ENCODE data around the gene NRP2. TPM values are rescaled to one million over a fixed set of nuclear protein-coding genes. Genes with fewer than 3 reads are reported as not detected.

Gene NRP2
- total RNA-seq, 1 experiment from 2014 or later = 1.2 TPM

DNA sequence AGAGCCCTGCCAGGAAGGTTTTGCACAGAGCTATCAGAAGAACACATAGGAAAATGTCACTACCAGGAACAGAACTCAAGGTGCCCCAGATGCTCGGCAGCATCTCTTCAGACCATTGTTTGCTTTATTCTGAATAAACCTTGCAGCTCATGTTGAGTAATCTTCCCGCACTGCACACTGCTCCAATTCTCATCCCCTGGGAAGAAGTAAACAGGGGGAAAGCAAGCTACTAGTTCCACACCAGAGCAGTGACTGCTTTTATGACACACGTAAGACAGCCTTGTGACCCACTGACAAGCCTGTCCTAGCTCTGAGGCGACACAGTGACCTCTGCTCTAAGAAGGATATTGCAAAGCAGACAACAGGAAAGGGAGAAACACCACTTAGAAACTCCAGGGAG lies 44.2 kb downstream of the NRP2 start:
- no peaks in the 10 kb centered on the region for H3K4me1 ChIP-seq (ENCODE audit: control insufficient read depth in 1 of 2, insufficient read depth in 2 of 2, low read length in 2 of 2)
- ATAC-seq (no peak), DNase-seq (ENCODE audit: low read depth, low spot score) (no peak)
- no peaks in the 10 kb centered on the region for H3K9me3 ChIP-seq (ENCODE audit: control insufficient read depth in 1 of 2, insufficient read depth in 1 of 2, low read depth in 1 of 2, low read length in 2 of 2)
- BruUV-seq (replicated peaks) = no TSS peak
- H3K9ac ChIP-seq (ENCODE audit: low read length) = no peak overlapping the region
- intact Hi-C loops (cut with micrococcal nuclease) = no loop called here
- no peak overlapping the region for H3K4me3 ChIP-seq (replicated peaks in 1 of 2; ENCODE audit: low read depth in 1 of 2, low read length in 2 of 2)
- ChIA-PET CTCF (no interaction called here), RAD21 (ENCODE audit: low non-redundant PET in 1 of 2, low total read pairs in 2 of 2, uncharacterized antibody in 2 of 2, unreplicated experiment in 2 of 2) (no interaction called here), POLR2A (no interaction called here)
- no peaks in the 10 kb centered on the region for H3K27me3 ChIP-seq (ENCODE audit: insufficient read depth, low read length)
- no peak overlapping the region for H2AFZ ChIP-seq (ENCODE audit: low read depth, low read length, poor library complexity, severe bottlenecking)
- H3K9me2 ChIP-seq (ENCODE audit: insufficient read depth) = no peaks in the 10 kb centered on the region
- no peaks in the 10 kb centered on the region for H3K36me3 ChIP-seq (ENCODE audit: control insufficient read depth in 1 of 2, insufficient read depth in 2 of 2, low read length in 2 of 2)
- no peaks in the 10 kb centered on the region for H4K20me1 ChIP-seq (ENCODE audit: insufficient read depth)
- no peaks in the 10 kb centered on the region for H3K79me2 ChIP-seq (ENCODE audit: insufficient read depth, low read length)
- H3K27ac ChIP-seq (ENCODE audit: low read depth, low read length) = no peak overlapping the region
- TF ChIP-seq, protein P1, sequence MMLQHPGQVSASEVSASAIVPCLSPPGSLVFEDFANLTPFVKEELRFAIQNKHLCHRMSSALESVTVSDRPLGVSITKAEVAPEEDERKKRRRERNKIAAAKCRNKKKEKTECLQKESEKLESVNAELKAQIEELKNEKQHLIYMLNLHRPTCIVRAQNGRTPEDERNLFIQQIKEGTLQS (IDR thresholded peaks at IDR 0.05) = no peak
- TF ChIP-seq CEBPB (IDR thresholded peaks at IDR 0.05; ENCODE audit: low read depth) (no peak), POLR2A (IDR thresholded peaks at IDR 0.05; ENCODE audit: borderline replicate concordance, extremely low read depth, insufficient read depth, insufficient read length) (no peak), SRF (IDR thresholded peaks at IDR 0.05; ENCODE audit: low read depth) (no peak), ZFX (IDR thresholded peaks at IDR 0.05) (no peak), POLR2AphosphoS5 (IDR thresholded peaks at IDR 0.05; ENCODE audit: low read depth, low read length) (no peak)
- no peak overlapping the region for H3K4me2 ChIP-seq (ENCODE audit: low read length)

DNA sequence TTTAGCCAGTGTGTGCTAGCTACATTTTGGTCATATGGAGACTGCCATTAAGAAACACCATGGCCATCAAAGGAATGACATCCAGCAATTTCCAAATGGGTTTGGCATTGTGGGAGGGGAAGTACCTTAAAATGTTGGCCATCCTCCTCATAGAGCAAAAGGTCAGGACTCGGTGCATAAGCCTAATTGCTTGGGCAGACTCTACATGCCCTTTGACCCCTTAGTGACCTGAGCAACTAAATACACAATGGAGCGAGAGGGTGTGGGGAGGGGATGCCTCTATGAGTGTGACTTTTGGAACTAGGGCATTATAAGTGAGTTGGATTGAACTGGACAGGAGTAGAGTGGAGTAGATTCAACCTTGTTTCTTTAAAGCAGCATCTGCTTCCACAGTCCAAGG lies 44.9 kb downstream of the NRP2 start:
- intact Hi-C loops (cut with micrococcal nuclease) = no loop called here
- H3K4me2 ChIP-seq (ENCODE audit: low read length) = no peak overlapping the region
- no peak overlapping the region for H3K27ac ChIP-seq (ENCODE audit: low read depth, low read length)
- H3K9ac ChIP-seq (ENCODE audit: low read length) = no peak overlapping the region
- no peaks in the 10 kb centered on the region for H4K20me1 ChIP-seq (ENCODE audit: insufficient read depth)
- DNase-seq (ENCODE audit: low read depth, low spot score) (no peak), ATAC-seq (no peak)
- ChIA-PET CTCF (no interaction called here), RAD21 (ENCODE audit: low non-redundant PET in 1 of 2, low total read pairs in 2 of 2, uncharacterized antibody in 2 of 2, unreplicated experiment in 2 of 2) (no interaction called here), POLR2A (no interaction called here)
- no peak overlapping the region for H3K4me3 ChIP-seq (replicated peaks in 1 of 2; ENCODE audit: low read depth in 1 of 2, low read length in 2 of 2)
- no peaks in the 10 kb centered on the region for H3K9me3 ChIP-seq (ENCODE audit: control insufficient read depth in 1 of 2, insufficient read depth in 1 of 2, low read depth in 1 of 2, low read length in 2 of 2)
- no peaks in the 10 kb centered on the region for H3K27me3 ChIP-seq (ENCODE audit: insufficient read depth, low read length)
- H3K79me2 ChIP-seq (ENCODE audit: insufficient read depth, low read length) = no peaks in the 10 kb centered on the region
- TF ChIP-seq EZH2phosphoT487 (IDR thresholded peaks at IDR 0.05; ENCODE audit: borderline replicate concordance) (no peak), YY1 (IDR thresholded peaks at IDR 0.05; ENCODE audit: extremely low read depth, insufficient replicate concordance, low read depth, low read length) (no peak), CBX3 (IDR thresholded peaks at IDR 0.05; ENCODE audit: low read depth) (no peak), SRF (IDR thresholded peaks at IDR 0.05; ENCODE audit: low read depth) (no peak), SIN3A (IDR thresholded peaks at IDR 0.05; ENCODE audit: low read depth) (no peak), RAD21 (IDR thresholded peaks at IDR 0.05; ENCODE audit: low read depth) (no peak), ZFX (IDR thresholded peaks at IDR 0.05) (no peak), EGR1 (IDR thresholded peaks at IDR 0.05; ENCODE audit: low read depth) (no peak), FOSL1 (IDR thresholded peaks at IDR 0.05; ENCODE audit: low read depth) (no peak), EZH2 (IDR thresholded peaks at IDR 0.05) (no peak), TCF7L2 (IDR thresholded peaks at IDR 0.05; ENCODE audit: borderline replicate concordance, extremely low read depth, insufficient read depth, insufficient read length) (no peak)
- TF ChIP-seq, protein P1 (IDR thresholded peaks at IDR 0.05) = no peak
- TF ChIP-seq, protein P2, sequence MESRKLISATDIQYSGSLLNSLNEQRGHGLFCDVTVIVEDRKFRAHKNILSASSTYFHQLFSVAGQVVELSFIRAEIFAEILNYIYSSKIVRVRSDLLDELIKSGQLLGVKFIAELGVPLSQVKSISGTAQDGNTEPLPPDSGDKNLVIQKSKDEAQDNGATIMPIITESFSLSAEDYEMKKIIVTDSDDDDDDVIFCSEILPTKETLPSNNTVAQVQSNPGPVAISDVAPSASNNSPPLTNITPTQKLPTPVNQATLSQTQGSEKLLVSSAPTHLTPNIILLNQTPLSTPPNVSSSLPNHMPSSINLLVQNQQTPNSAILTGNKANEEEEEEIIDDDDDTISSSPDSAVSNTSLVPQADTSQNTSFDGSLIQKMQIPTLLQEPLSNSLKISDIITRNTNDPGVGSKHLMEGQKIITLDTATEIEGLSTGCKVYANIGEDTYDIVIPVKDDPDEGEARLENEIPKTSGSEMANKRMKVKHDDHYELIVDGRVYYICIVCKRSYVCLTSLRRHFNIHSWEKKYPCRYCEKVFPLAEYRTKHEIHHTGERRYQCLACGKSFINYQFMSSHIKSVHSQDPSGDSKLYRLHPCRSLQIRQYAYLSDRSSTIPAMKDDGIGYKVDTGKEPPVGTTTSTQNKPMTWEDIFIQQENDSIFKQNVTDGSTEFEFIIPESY (IDR thresholded peaks at IDR 0.05; ENCODE audit: extremely low read depth, insufficient replicate concordance, low read length) = no peak
- TF ChIP-seq, protein P3, sequence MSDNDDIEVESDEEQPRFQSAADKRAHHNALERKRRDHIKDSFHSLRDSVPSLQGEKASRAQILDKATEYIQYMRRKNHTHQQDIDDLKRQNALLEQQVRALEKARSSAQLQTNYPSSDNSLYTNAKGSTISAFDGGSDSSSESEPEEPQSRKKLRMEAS (IDR thresholded peaks at IDR 0.05) = no peak
- H2AFZ ChIP-seq (ENCODE audit: low read depth, low read length, poor library complexity, severe bottlenecking) = no peak overlapping the region
- H3K36me3 ChIP-seq (ENCODE audit: control insufficient read depth in 1 of 2, insufficient read depth in 2 of 2, low read length in 2 of 2) = no peaks in the 10 kb centered on the region
- H3K4me1 ChIP-seq (ENCODE audit: control insufficient read depth in 1 of 2, insufficient read depth in 2 of 2, low read length in 2 of 2) = no peaks in the 10 kb centered on the region
- H3K9me2 ChIP-seq (ENCODE audit: insufficient read depth) = no peaks in the 10 kb centered on the region
- BruUV-seq (replicated peaks) = no TSS peak

Measured in HCT116 (cell line).